OCI-LY7 (cell line): ENCODE data around the gene SPDYE2B. TPM values are rescaled to one million over a fixed set of nuclear protein-coding genes. Genes with fewer than 3 reads are reported as not detected.
"Not testable (repeated sequence)": the region's sequence is repeated elsewhere in the genome, so short reads cannot be mapped to it uniquely, and the experiment has no call there.

ENCODE experiments used
- BruUV-seq: library from RNA; stranded (reverse); fragments of 400-500 nt; replicated peaks from 2 replicates; lab custom pipeline; 2021; lab: Mats Ljungman, UMichigan
- CTCF ChIA-PET: fragments of 300-600 bp; sonication (Branson Sonifier 250); formaldehyde crosslinking; loops from one replicate; lab custom pipeline; 2022; ENCODE audit warnings: antibody characterized with exemption; ENCODE audit not compliant: unreplicated experiment; lab: Charles Lee
- POLR2A ChIA-PET: fragments of 300-600 bp; sonication (Branson Sonifier 250); formaldehyde crosslinking; loops from one replicate; lab custom pipeline; 2022; ENCODE audit warnings: antibody characterized with exemption; lab: Charles Lee
- DNase-seq: peaks from one replicate; pipeline ENCODE4 v3.0.0-alpha.2; 2015; ENCODE audit warnings: low spot score
- H2AFZ ChIP-seq: fragments of 200-600 bp; sonication (generic), shearing (Covaris generic); 2 replicates; pipeline ENCODE4 v1.6.1; 2014; ENCODE audit warnings: mild to moderate bottlenecking, antibody characterized with exemption, low read length, moderate library complexity
- H3K27ac ChIP-seq: fragments of 200-600 bp; sonication (generic); 2 replicates; pipeline ENCODE4 v1.5.1; 2014; ENCODE audit warnings: mixed run types, low read depth, mild to moderate bottlenecking, moderate library complexity, low read length, inconsistent platforms; ENCODE audit not compliant: poor library complexity, severe bottlenecking
- H3K36me3 ChIP-seq: fragments of 200-600 bp; sonication (generic); 2 replicates; pipeline ENCODE4 v1.6.1; 2014; ENCODE audit warnings: mild to moderate bottlenecking, antibody characterized with exemption, low read length, moderate library complexity, mixed read lengths; ENCODE audit not compliant: insufficient read depth
- H3K4me1 ChIP-seq: fragments of 200-600 bp; sonication (generic); 2 replicates; pipeline ENCODE4 v1.5.1; 2014; ENCODE audit warnings: mild to moderate bottlenecking, low read length; ENCODE audit not compliant: insufficient read depth, poor library complexity, severe bottlenecking
- H3K4me2 ChIP-seq: fragments of 200-600 bp; sonication (generic); 2 replicates; pipeline ENCODE4 v1.6.1; 2014; ENCODE audit warnings: mild to moderate bottlenecking, low read length
- H3K4me3 ChIP-seq: fragments of 200-600 bp; sonication (generic); 2 replicates; pipeline ENCODE4 v1.5.1; 2014; ENCODE audit warnings: mild to moderate bottlenecking, low read depth, low read length; ENCODE audit not compliant: poor library complexity, severe bottlenecking
- H3K79me2 ChIP-seq: fragments of 200-600 bp; sonication (generic); 2 replicates; pipeline ENCODE4 v1.6.1; 2016; ENCODE audit warnings: low read depth, mild to moderate bottlenecking, low read length, moderate library complexity, mixed read lengths; ENCODE audit not compliant: insufficient read depth
- H3K9me2 ChIP-seq: fragments of 200-600 bp; sonication (generic); 2 replicates; pipeline ENCODE4 v1.6.1; 2016; ENCODE audit warnings: mild to moderate bottlenecking, low read length, mixed read lengths; ENCODE audit not compliant: insufficient read depth
- H3K9me3 ChIP-seq: fragments of 200-600 bp; sonication (generic); 2 replicates; pipeline ENCODE4 v1.6.1; 2014; ENCODE audit warnings: mild to moderate bottlenecking, mixed run types, low read length, mixed read lengths
- H4K20me1 ChIP-seq: fragments of 200-600 bp; sonication (generic); 2 replicates; pipeline ENCODE4 v1.6.1; 2014; ENCODE audit warnings: mild to moderate bottlenecking, antibody characterized with exemption, low read length, moderate library complexity, mixed read lengths; ENCODE audit not compliant: insufficient read depth
- intact Hi-C: fragments of 100-400 bp; cut with micrococcal nuclease; formaldehyde crosslinking; loops from one replicate; pipeline ENCODE4 v1.10.0; 2022; ENCODE audit not compliant: unreplicated experiment
- total RNA-seq, 2 experiments: library from RNA; depleted of rRNA in 1 of 2; stranded (reverse); fragments of >200 nt in 1 of 2; shearing (Covaris generic) in 1 of 2; gene quantifications; 2 replicates each; pipeline ENCODE4 v1.2.3, GENCODE V29; 2014 to 2022

Gene SPDYE2B
- total RNA-seq, 2 experiments from 2014 or later = not detected

GRCh38 chr7:102636956-102637355 is 13.2 kb upstream of the SPDYE2B start:
- intact Hi-C loops, H3K9me3 ChIP-seq, H3K4me2 ChIP-seq, H3K4me3 ChIP-seq, H3K4me1 ChIP-seq, H3K79me2 ChIP-seq, CTCF ChIA-PET, H3K9me2 ChIP-seq, H4K20me1 ChIP-seq, BruUV-seq, H3K36me3 ChIP-seq, H2AFZ ChIP-seq, H3K27ac ChIP-seq, POLR2A ChIA-PET, DNase-seq: not testable (repeated sequence)

- H3K79me2 ChIP-seq, POLR2A ChIA-PET, H3K9me2 ChIP-seq, H2AFZ ChIP-seq, H3K4me3 ChIP-seq, DNase-seq, H3K4me2 ChIP-seq, intact Hi-C loops, CTCF ChIA-PET, H3K9me3 ChIP-seq, H3K36me3 ChIP-seq, H4K20me1 ChIP-seq, H3K27ac ChIP-seq, BruUV-seq, H3K4me1 ChIP-seq: not testable (repeated sequence)
These were observed 11.3 kb upstream of the SPDYE2B start for GRCh38 chr7:102638848-102639247.

- H3K4me2 ChIP-seq, H3K9me2 ChIP-seq, H2AFZ ChIP-seq, POLR2A ChIA-PET, CTCF ChIA-PET, H3K4me3 ChIP-seq, H3K79me2 ChIP-seq, H3K4me1 ChIP-seq, H3K9me3 ChIP-seq, intact Hi-C loops, H4K20me1 ChIP-seq, DNase-seq, H3K36me3 ChIP-seq, BruUV-seq, H3K27ac ChIP-seq: not testable (repeated sequence)
These were observed 7.4 kb upstream of the SPDYE2B start, which contains the start of gene UPK3BL1 for GRCh38 chr7:102642691-102643090. UPK3BL1 (minus strand) TSS chr7:102642791; CDS start chr7:102642741, 50 bp downstream.

GRCh38 chr7:102643404-102643803 is 6.7 kb upstream of the SPDYE2B start:
- CTCF ChIA-PET, H3K36me3 ChIP-seq, POLR2A ChIA-PET, H3K4me1 ChIP-seq, H3K9me3 ChIP-seq, H3K4me2 ChIP-seq, H2AFZ ChIP-seq, H3K27ac ChIP-seq, BruUV-seq, H3K4me3 ChIP-seq, H3K9me2 ChIP-seq, DNase-seq, intact Hi-C loops, H3K79me2 ChIP-seq, H4K20me1 ChIP-seq: not testable (repeated sequence)

DNA sequence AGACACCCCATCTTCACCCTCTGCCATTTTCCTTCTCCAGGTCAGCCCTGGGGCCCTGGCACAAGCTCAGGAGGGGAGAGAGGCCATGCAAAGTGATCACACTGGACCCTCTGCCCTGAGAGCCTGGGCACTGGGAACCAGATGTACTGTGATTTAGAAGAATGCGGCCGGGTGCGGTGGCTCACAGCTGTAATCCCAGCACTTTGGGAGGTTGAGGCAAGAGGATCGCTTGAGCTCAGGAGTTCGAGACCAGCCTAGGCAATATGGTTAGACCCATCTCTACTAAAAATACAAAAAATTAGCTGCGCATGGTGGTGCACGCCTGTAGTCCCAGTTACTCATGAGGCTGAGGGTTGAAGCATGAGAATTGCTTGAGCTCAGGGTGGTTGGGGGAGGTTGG is 2.3 kb upstream of the SPDYE2B start:
- H4K20me1 ChIP-seq, BruUV-seq, H3K4me2 ChIP-seq, H2AFZ ChIP-seq, H3K9me3 ChIP-seq, intact Hi-C loops, CTCF ChIA-PET, DNase-seq, H3K4me1 ChIP-seq, H3K36me3 ChIP-seq, H3K4me3 ChIP-seq, H3K9me2 ChIP-seq, POLR2A ChIA-PET, H3K79me2 ChIP-seq, H3K27ac ChIP-seq: not testable (repeated sequence)

DNA sequence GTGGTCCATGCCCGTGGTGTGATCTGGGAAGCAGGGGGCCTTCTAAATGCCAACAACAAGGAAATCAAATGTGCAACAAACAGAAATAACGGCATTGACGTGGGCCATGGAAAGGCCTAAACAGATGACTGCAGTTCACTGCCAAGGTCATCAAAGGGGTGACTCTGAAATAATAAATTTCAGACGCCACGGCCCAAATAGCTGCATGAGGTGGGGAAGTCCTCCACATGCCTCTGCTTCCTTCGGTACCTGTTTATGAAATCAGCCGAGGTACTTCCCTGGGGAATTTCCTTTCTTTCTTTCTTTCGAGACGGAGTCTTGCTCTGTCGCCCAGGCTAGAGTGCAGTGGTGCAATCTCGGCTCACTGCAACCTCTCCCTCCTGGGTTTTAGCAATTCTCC is 14.6 kb downstream of the SPDYE2B start:
- H3K79me2 ChIP-seq, intact Hi-C loops, H3K27ac ChIP-seq, POLR2A ChIA-PET, H3K36me3 ChIP-seq, DNase-seq, H3K4me2 ChIP-seq, BruUV-seq, CTCF ChIA-PET, H3K4me3 ChIP-seq, H4K20me1 ChIP-seq, H3K9me2 ChIP-seq, H2AFZ ChIP-seq, H3K9me3 ChIP-seq, H3K4me1 ChIP-seq: not testable (repeated sequence)

GRCh38 chr7:102666850-102667249 is 16.7 kb downstream of the SPDYE2B start:
- H3K4me2 ChIP-seq, H3K9me3 ChIP-seq, H2AFZ ChIP-seq, H3K4me3 ChIP-seq, POLR2A ChIA-PET, H3K79me2 ChIP-seq, DNase-seq, H3K36me3 ChIP-seq, H3K27ac ChIP-seq, BruUV-seq, intact Hi-C loops, H4K20me1 ChIP-seq, H3K9me2 ChIP-seq, CTCF ChIA-PET, H3K4me1 ChIP-seq: not testable (repeated sequence)
